Fibroblast of upper back skin (primary cell): ENCODE measurements around the gene CT45A10.
"Not testable (repeated sequence)": the region's sequence is repeated elsewhere in the genome, so short reads cannot be mapped to it uniquely, and the experiment has no call there.

Experiments
- DNase-seq: peaks from one replicate; pipeline ENCODE4 v3.0.0-alpha.2; 2013

CT45A10 gene, protein sequence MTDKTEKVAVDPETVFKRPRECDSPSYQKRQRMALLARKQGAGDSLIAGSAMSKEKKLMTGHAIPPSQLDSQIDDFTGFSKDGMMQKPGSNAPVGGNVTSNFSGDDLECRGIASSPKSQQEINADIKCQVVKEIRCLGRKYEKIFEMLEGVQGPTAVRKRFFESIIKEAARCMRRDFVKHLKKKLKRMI

DNA sequence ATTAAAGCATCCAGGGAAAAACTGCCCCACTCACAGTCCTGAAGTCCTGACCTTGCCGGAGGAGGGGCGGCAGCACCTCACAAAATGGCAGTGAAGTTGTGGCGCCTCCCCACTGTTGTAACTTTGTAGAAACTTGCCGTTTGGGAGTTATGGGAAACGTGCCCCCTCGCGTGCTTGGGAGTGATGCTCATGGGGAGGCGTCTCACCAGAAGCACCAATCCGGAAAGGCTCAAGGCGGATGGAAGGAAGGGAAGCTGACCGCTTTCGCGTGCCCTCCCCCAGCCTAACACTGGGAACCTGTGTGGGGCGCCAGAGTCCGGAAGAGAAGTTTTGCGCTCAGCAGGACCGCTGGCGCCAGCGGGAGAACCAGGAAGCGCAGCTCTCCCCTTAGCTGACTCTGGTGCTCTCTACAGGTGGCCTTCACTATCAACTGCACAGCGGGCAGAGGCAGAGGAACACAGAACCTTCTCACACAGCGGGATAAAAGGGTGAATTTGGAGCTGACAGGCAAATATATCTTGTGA, at the start of gene CT45A10, which contains the start of gene SAGE1:
Gene CT45A10, minus strand, starts transcription at position 151 of the 524 bp plus-strand sequence. CDS start 8,100 bp downstream, outside the sequence.
Gene SAGE1, plus strand, starts transcription at position 423 of the 524 bp plus-strand sequence. CDS start 2,527 bp downstream, outside the sequence.
- DNase-seq: no peak

DNA sequence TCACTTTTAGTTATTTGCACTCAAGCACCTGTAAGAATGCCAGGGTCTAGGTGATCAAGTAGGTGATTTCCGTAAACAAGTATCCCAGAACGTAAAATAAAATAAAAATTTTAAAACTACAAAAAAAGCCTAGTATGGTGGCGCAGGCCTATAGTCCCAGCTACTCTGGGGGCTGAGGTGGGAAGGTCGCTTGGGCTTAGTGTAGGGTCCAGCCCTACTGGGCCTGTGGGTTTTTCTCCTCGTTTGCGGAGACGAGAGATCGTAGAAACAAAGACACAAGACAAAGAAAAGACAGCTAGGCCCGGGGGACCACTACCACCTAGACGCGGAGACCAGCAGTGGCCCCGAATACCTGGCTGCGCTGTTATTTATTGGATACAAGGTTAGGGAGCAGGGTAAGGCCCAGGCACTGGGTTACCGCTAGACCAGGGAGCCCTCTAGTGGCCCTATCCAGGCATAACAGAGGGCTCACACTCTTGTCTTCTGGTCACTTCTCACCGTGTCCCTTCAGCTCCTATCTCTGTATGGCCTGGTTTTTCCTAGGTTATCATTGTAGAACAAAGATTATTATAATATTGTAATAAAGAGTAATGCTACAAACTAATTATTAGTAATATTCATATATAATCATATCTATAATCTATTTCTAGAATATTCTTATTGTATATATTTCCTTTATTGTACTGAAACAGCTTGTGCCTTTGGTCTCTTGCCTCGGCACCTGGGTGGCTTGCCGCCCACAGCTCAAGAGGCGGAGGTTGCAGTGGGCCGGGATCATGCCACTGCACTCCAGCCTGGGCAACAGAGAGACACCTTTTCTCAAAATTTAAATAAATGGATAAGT, 38.6 kb upstream of the CT45A10 start:
- DNase-seq: peak; percentile 20

DNA sequence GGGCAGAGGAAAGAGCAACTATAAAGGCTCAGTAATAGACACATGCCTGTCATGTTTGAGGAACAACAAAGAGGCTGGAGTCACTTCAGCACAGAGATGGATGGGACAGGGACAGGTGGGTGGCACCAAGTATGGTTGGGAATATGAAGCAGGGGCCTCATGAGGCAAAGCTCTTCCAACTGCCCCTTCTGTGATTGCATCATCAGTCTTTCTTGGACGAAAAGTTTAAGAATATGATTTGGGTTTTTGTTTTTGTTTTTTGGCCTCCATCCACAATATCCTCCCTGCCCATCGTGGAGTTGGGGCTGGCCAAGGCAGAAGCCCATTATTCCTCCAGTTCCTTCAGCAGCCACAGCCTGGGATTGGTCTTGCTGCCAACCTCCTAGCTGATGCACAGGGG, 34.7 kb upstream of the CT45A10 start:
- DNase-seq: no peak

DNA sequence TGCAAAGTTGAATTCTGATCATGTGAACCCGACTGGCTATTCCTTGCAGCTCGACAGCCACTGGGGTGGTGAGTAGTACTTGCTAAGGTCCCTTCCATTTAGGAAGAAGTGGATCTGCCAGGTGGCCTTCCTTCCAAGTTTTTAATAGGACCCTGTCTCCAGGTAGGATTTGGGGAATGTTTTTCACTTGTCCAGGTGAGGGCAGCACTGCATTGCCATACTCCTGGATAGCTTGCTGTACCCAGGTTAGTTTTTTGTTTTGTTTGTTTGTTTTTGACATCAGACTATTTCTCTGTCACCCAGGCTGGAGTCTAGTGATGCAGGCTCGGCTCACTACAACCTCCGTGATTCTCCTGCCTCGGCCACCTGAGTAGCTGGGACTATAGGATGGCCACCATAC, 30.1 kb upstream of the CT45A10 start:
- no peak for DNase-seq

DNA sequence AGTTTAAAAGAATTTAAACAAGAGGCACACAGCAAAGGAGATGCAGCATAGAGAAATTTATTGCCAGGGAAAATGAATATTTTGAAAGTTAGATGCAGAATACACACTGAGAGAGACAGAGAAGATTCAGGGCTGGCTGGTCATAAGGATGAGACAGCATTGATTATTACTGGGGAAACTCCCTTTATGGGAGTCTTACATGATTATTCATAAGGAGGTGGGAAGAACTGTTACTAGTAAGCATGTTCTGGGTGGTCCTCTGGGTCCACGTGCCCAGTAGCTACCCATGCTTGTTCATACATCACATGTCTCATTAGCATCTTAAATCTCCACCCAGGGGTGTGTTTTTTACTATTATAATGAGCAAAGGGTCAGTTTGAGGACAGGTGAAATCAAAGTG, 27.3 kb upstream of the CT45A10 start:
- not testable (repeated sequence) for DNase-seq

DNA sequence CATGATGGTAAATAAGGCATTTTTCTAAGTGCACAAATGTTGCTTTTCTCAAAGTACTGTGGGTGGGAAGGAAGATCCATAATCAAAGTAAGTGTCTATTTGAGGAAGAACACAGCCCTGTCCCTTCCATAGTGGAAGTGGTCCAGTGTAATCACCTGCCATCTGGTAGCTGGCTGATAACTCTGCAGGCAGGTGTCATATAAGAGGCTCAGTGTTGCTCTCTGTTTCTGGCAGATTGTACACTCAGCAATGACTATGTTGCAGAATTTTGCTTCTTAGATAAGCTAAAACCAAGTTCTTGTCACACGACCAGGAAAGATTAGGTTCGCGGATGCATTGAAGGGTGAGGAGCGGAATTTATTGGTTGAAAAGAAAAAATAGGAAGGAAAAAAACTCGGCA, 21.2 kb upstream of the CT45A10 start:
- DNase-seq: no peak

DNA sequence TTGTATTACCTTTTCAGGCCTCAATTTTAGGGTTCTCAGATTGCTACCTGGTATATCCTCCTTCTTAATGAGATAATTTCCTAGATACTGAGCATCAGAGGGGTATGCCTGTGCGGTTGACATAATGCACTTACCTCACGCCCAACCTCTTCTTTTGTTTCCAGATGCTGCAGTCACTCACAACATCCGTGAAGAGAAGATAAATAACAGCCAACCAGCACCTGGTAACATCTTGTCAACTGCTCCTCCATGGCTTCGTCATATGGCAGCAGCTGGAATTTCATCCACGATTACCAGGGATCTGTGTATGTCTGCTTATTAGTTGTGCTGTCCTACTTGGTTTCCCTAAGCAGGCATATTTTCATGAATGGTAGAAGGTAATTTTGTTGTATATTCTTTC, 17.0 kb upstream of the CT45A10 start:
- no peak for DNase-seq

DNA sequence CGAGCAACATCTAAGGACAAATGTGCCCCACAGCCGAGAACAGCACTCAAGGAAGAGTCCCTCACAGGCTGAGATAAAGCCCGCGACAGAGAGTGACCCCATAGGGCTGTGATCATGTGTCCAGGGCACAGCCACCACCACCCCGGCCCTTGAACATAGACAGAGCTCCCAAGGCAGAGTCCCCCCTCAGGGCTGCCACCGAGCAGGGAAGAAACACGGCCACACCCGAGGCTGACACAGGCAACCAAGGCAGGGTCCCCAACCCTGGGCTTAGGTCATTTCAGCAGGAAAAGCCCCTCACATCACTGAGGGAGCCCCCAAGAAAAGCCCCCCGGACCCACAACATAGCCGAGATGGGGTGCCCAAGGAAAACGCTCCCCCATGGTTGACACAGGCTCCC, 463 bp downstream of the CT45A10 start:
- DNase-seq: no peak

DNA sequence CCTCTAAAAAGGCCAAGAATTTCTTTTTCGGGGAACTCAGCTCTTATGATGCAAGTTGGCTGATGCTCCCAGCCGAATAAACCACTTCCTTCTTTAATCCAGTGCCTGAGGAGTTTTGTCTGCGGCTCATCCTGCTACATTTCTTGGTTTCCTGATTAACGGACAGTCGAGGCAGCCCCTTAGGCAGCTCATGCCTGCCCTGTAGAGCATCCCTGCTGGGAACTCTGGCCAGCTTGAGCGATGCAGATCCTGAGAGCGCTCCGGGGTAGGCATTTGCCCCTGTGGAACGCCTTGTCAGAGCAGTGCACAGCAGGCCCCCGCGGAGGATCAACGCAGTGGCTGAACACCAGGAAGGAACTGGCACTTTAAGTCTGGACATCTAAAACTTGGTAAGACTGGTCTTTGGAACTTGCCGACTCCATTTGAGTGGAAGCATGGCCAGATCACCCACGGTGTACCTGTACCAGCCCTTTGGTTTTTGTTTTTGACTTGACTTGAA, 3.1 kb downstream of the CT45A10 start:
- DNase-seq: no peak

DNA sequence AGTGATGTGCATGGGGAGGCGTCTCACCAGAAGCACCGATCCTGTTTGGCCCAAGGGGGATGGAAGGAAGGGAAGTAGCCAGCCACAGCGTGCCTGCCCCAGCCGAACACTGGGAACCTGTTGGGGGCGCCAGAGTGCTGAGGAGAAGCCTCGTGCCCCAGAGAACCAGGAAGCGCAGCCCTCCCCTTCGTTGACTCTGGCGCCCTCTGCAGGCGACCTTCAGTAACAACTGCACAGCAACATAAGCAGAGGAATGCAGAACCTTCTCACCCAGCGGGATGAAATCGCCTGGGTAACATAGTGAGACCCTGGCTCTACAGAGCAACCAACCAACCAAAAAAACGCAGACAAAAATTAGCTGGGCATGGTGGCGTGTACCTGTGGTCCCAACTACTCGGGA, 4.3 kb downstream of the CT45A10 start:
- not testable (repeated sequence) for DNase-seq

DNA sequence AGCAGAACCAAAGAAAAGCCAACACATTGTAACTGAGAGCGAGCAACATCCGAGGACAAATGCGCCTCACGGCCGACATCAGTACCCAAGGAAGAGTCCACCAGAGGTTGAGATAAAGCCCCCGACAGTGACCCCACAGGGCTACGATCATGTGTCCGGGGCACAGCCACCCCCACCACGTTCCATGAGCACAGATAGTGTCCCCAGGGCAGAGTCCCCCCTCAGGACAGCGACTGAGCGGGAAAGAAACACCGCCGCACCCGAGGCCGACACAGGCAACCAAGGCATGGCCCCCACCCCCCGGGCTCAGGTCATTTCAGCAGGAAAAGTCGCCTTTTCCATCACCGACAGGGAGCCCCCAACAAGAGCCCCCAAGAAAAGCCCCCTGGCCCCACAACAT, 5.0 kb downstream of the CT45A10 start:
- not testable (repeated sequence) for DNase-seq

DNA sequence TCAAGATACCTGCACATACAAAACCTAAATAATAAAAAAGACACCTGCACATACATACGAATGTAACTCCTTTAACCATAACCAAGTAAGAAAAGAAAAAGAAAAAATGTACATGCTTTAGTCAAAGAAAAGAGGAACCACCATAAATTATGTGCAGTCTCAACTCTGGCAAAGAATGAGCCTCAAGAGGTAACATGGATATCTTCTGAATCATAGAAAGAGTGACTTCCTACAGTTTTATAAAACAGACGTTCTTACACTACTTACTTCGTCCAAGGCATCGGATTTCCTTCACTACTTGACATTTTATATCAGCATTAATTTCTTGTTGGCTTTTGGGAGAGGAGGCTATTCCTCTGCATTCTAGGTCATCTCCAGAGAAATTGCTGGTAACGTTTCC, 10.5 kb downstream of the CT45A10 start:
- not testable (repeated sequence) for DNase-seq

DNA sequence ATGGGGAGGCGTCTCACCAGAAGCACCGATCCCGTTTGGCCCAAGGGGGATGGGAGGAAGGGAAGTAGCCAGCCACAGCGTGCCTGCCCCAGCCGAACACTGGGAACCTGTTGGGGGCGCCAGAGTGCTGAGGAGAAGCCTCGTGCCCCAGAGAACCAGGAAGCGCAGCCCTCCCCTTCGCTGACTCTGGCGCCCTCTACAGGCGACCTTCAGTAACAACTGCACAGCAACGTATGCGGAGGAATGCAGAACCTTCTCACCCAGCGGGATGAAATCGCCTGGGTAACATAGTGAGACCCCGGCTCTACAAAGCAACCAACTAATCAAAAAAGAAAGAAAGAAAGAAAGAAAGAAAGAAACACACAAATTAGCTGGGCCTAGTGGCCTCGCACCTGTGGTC, 21.5 kb downstream of the CT45A10 start, which contains the start of gene CT45A9:
Gene CT45A9, minus strand, starts transcription at position 101 of the 400 bp plus-strand sequence. CDS start 3,751 bp downstream, outside the sequence.
- DNase-seq: not testable (repeated sequence)

DNA sequence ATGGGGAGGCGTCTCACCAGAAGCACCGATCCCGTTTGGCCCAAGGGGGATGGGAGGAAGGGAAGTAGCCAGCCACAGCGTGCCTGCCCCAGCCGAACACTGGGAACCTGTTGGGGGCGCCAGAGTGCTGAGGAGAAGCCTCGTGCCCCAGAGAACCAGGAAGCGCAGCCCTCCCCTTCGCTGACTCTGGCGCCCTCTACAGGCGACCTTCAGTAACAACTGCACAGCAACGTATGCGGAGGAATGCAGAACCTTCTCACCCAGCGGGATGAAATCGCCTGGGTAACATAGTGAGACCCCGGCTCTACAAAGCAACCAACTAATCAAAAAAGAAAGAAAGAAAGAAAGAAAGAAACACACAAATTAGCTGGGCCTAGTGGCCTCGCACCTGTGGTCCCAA, 38.8 kb downstream of the CT45A10 start, which contains the start of gene CT45A8:
Gene CT45A8, minus strand, starts transcription at position 101 of the 400 bp plus-strand sequence. CDS start 3,755 bp downstream, outside the sequence.
- DNase-seq: not testable (repeated sequence)

DNA sequence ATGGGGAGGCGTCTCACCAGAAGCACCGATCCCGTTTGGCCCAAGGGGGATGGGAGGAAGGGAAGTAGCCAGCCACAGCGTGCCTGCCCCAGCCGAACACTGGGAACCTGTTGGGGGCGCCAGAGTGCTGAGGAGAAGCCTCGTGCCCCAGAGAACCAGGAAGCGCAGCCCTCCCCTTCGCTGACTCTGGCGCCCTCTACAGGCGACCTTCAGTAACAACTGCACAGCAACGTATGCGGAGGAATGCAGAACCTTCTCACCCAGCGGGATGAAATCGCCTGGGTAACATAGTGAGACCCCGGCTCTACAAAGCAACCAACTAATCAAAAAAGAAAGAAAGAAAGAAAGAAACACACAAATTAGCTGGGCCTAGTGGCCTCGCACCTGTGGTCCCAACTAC, 56.1 kb downstream of the CT45A10 start, which contains the start of gene CT45A7:
Gene CT45A7, minus strand, starts transcription at position 101 of the 400 bp plus-strand sequence. CDS start 3,747 bp downstream, outside the sequence.
- DNase-seq: not testable (repeated sequence)
